Kasumi-1 (cell line): ENCODE results near the gene KL.

ENCODE experiments used
- DNase-seq, 2 experiments: peaks; one replicate each; lab custom pipeline; 2025; lab: John Stamatoyannopoulos, UW

Gene KL

GRCh38 chr13:33037673-33038072 is 21.4 kb downstream of the KL start:
- DNase-seq = no peak

DNA sequence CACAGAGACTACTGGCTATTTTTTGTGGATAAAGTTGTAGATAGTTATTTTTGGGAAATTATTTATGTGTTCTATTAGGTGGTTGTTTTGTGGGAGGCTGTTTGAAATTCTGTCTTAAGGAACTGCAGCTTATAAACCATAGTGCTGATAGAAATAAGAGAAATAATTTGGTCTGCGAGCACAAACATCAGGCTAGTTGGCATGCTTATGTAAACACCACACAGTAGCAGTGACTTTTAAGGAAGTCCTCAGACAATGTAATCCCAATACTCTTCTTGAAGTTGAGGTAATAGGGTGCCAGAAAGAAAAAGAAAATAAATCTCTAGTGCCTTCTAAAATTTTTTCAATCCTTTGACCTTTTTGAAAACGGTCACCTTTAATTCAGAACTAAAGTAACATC is 23.9 kb downstream of the KL start:
- no peak for DNase-seq

DNA sequence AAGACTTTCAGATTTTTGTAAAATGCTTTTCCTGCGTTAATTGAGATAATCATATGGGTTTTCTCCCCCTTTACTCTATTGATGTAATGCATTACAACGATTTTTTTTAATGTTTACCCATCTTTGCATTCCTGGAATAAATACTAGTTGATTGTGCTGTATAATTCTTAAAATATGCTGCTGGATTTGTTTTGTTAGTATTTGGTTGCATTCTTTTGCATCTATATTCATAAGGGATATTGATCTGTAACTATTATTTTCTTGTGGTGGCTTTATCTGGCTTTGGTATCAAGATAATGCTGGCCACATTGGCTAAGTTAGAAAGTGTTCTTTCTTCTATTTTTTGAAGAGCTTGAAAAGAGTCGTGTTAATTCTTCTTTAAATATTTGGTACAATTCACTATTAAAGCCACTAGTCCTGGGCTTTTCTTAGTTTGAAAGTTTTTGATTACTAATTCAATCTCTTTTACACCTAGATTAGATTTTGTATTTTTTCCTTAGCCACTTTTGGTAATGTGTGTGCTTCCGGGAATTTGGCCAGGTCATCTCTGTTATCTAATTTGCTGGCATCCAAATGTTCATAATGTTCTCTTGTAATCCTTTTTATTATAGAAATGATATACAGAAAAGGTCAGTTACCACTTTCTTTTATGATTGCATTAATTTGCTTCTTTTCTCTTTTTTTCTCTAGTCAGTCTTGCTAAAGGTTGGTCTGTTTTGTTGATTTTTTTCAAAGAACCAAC is 29.8 kb downstream of the KL start:
- no peak for DNase-seq

DNA sequence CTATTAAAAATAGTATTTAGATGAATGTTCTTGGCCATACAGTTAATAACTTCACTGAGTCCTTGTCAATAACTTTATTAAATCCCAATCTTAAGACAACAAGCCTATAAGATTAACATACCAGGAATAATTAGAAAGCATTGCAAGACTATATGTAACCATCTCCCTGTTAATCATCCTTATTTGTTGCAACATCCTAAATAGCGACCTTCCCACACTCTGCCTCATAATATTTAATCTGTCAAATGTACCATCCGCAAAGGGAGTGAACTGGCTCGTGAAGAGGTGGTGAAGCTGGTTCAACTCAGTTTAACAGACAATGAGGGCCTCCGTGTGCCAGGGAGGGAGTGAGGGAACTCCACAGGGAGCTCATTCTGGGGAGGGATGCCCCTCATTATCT is 33.9 kb downstream of the KL start:
- no peak for DNase-seq

DNA sequence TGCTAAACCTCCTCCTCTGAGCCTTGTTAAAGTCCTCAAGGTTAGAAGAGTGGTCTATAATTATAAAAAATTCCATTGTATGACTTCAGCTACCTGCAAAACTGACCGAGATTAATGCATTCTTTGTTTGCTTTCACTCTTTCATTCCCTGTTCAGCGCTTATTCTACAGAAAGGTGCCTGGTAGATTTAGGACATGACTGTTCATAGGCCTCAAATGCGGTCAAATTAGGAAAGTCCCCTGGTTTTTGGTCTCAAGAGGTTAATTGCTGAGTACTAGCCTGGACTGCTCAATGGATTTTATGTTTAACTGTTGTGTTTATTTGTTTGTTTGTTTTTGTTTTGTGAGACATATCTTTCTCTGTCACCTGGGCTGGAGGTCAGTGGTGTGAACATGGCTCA is 35.4 kb downstream of the KL start:
- no peak for DNase-seq

- no peak for DNase-seq
Observed at GRCh38 chr13:33052506-33053280, 36.5 kb downstream of the KL start.

- DNase-seq = no peak
Observed at GRCh38 chr13:33053397-33054066, 37.3 kb downstream of the KL start.

- DNase-seq = peak; percentile 2 to 11
Observed at GRCh38 chr13:33057019-33057780, 41.0 kb downstream of the KL start.

DNA sequence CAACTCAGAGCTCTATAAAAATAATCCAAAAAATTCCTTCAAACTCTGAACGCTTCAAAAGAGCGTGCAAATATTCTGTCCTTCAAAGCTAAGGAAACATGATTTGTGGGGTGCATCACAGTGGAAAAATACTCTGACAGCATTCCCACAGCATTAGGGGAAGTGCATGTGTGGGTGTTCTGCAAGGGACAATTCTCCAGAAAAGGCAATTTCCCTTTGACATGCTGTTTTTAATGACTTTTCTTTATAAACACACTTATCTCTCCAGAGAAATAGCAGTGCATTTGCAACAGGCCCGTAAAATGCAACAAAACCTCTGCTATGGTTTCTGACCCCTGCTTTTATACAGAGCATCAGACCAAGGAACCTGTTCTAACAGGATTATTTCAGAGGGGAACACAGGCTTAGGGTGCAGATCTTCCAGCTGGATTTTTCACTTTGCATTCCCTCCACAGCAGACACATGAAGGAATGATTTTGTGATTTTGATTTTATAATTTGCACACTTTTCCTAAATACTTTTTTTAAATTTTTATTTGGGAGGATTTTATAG is 42.6 kb downstream of the KL start:
- no peak for DNase-seq

GRCh38 chr13:33060815-33061214 is 44.6 kb downstream of the KL start:
- no peak for DNase-seq

GRCh38 chr13:33066329-33066728 is 50.1 kb downstream of the KL start:
- no peak for DNase-seq

DNA sequence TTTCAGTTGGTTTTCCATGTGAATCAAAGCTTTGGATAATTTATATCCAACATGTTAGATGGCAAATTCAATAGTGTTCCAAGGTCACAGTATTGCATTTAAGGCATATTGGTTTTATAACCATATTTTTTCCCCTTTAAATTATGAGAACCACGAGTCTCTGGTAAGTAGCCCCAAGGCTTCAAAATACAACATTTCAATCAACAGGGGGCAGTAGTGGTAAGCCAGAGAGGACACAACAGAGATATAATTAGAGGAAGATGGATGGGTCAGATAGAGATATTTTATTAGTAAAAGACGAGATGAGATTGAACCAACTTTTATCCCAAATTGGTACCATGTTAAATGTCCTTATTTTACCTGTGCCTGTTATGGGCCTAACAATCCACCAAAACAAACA is 53.1 kb downstream of the KL start:
- no peak for DNase-seq

- no peak for DNase-seq
Observed at GRCh38 chr13:33070713-33071112, 54.5 kb downstream of the KL start.

- no peak for DNase-seq
Observed at GRCh38 chr13:33072282-33072681, 56.1 kb downstream of the KL start.

GRCh38 chr13:33072759-33073158 is 56.5 kb downstream of the KL start:
- DNase-seq = no peak

DNA sequence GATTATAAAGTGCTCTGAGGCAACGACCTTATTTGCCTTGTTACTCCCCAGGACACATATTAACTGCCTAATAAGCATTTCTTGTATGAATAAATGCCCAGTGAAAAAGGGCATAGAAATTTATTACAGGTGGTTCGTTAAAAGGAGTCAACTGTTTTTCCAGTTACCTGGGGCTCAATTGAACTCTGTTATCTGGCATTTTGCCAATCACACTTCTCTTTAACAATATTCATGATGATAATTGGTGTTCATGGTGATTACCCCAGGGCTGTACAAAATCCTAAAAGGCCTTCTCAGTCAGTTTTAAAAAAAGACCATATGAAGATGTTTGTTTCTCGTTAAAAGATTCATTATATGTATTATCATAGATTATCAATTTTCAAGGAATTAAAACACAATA is 57.1 kb downstream of the KL start:
- no peak for DNase-seq

GRCh38 chr13:33076001-33076992 is 60.1 kb downstream of the KL start:
- DNase-seq = no peak

DNA sequence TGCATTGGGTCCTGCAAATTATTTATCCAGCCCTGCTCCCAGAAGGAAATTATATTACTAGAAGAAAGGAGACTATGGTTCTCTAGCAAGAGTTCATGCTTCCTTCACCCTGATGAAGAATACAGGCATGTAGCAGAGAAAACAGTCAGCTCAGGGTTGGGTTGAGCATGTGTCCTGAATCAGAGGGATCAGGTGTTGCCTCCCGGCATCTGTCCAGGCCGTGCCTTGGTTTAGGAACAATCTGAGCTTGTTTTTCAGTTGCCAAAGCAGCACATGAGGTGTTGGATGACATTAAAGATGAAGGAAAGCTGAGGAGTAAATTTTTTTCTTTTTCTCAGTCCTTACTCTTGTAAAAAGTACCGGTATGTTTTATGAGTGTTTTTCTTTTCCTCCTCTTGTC is 62.0 kb downstream of the KL start:
- no peak for DNase-seq

DNA sequence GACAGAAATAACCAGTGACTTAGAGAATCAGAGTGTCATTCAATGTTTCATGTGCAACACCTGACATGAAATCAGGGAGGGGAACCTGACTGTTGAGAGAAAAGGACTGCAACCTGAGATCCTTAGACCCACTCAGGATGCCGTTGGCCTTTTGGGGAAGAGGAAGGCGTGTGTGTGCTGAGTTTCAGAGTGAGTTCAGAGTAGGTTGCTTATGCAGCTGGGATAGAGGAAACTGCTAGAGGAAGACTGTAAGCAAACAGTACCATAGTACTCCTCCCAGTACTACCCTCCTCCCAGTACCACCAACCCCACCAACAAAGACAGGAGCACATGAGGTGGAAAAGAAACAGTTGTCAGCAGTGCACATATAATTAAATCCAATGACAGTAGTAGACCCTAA is 63.7 kb downstream of the KL start:
- peak; percentile 27 to 47 for DNase-seq

- no peak for DNase-seq
Observed at GRCh38 chr13:33080972-33081590, 64.9 kb downstream of the KL start.
